GM18505 (cell line): ENCODE data around the gene FAAP20.

Experiments used
- ATAC-seq: cut with Tn5 transposase; IDR thresholded peaks from one replicate; pipeline ENCODE4 v1.9.1; 2021; ENCODE audit not compliant: unreplicated experiment
- POLR2A ChIP-seq: IDR thresholded peaks from 4 replicates; pipeline ENCODE4 v1.6.1; 2011; ENCODE audit warnings: borderline replicate concordance; ENCODE audit not compliant: insufficient read depth, insufficient read length; ENCODE audit errors: extremely low read depth

Gene FAAP20

DNA sequence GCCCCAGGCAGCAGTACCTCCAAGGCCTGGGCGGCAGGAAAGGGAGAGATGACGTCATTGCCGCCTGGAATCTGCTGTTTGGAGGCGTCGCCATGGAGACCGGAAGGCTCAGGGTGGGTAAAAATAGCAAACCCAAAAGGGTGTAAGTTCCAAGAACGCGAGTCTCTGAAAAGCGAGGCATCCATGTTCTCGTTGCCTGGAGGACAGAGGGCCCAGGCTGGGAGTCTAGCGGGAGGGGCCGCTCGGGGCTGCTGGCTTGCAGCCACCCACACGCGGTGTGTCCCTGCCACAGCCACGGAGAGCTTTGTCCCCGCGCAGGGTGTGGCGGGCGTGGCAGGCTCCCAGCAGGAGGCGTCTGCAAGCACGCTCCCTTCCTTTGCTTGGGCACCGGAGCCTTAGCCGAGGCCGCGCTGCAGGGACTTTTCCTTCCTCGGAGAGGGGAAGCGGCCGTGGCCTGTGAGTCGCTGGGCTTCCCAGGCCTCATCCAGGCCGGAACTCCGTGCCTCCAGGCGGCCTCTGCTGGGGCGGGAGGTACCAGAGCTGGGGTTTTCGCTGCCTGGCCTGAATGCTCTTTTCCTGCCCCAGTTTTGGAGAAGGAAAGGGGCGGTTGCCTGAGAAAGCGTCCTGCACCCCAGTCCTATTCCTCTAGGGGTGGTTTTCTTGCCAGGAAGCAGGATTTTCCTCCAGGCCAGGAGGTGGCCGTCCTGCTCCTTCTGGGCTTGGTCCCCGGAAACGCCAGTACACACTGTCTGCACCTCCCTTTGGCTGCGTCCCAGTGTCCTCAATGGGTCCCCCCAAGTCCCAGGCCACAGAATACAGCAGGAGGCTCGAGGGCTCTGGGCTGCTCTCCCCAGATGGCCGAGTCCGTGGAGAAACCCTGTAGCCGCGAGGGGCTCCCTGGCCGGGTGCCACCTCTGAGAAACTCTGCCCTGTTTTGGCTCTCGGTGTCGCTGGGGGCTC lies 18.2 kb upstream of the FAAP20 start:
- TF ChIP-seq POLR2A: no peak
- ATAC-seq: no peak

DNA sequence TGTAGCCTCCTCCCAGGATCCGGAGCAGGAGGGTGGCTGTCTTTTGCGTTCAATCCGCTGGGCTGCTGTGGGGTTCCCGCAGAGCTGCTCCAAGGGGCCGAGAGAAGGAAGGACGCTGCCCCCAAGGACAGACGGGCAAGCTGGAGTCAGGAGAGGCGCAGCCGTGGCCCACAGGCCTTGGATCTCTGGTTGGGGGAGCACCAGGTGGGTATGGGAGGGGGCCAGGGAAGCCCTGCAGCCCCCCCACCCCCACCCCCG lies 17.6 kb upstream of the FAAP20 start:
- no peak for ATAC-seq
- no peak for TF ChIP-seq POLR2A

GRCh38 chr1:2210786-2211185 lies 16.2 kb upstream of the FAAP20 start:
- no peak for TF ChIP-seq POLR2A
- ATAC-seq: no peak

DNA sequence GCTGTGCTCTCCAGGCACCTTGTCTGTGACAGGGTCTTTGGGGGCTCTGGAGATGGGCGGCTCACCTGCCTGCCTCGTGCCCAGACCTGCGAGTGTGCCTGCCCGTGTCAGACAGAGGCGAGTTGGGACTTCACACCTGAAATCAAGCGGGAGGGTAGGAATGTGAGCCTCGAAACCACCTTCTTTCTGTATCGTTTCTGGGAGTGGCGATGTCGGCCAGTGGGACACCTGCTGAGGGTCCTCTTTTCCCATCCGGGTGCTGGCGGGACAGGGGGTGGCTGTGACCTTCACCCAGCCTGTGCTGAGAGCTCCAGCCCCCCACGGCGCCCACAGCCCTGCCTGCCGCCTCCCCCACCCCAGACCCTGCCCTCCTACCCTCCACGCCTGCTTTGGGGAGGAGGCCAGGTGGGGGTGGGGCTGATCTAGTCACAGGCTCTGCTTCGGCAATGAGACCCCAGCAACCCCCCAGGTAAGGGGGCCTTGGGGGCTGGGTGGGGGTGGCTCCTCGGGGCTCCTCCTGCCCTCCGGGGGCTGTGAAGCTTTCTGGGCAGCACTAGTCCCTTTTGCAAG lies 15.6 kb upstream of the FAAP20 start:
- no peak for ATAC-seq
- TF ChIP-seq POLR2A: no peak

DNA sequence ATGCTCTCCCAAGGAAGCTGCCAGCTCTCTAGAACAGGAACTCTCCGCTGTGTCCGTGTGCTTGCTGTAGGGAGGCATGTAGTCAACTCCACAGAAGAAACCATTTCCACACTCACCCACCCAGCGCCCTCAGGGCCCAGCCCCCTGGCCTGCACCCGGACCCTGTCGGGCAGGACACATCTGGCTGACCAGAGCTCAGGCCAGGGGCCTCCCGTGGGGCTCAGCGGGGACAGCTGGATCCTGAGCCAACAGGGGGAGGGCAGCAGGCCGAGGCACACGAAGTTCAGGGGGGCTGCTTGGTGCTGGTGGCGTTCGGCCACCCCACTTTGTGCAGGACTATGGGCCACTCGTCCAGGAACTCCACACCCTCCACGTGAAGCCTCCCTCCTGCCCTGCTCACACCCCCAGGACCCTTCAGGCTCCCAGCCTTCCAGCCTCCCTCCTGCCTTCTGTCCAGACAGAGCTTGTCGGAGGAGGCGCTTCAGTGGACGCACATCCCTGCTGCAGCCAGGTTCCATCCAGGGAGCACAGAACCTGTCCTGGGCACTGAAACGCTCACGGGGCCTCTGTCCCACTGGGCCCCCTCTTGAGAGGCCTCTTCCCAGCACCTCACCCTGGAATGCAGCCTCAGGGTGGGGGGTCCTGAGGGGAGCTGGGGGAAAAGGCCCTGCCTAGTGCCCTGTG lies 15.0 kb upstream of the FAAP20 start:
- ATAC-seq: no peak
- TF ChIP-seq POLR2A: no peak

GRCh38 chr1:2208309-2209239 lies 14.0 kb upstream of the FAAP20 start:
- TF ChIP-seq POLR2A: no peak
- no peak for ATAC-seq

DNA sequence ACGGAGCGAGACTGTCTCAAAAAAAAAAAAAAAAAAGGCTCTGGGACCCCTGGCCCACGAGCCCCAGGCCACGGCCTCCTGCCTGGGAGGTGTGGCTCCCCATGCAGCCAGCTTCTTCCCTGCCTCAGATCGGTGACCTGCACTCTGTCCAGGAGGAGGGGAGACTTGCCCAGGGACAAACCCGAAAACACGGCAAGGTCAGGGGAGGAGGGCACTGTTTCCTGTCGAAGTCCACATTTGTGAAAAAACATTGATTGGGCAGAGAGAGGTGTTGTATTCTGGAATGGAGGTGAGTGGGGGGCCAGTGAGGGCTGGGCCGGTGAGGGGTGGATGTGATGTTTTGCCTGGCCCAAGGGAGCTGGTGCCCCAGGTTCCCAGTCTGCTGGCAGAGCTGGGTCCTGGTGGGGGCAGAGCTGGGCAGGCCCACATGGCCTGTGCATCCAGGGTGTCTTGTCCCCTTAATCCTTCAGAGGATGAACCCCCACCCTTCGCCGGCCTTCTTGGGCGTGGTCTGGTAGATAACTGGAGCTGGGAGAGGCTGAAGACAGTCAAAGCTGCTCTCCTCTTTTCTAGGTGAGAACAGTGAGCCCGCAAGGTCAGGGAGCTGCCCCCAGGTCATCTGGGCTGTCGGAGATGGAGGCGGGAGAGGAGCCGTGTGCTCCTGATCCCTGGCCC lies 12.4 kb upstream of the FAAP20 start:
- TF ChIP-seq POLR2A: no peak
- no peak for ATAC-seq

GRCh38 chr1:2205191-2205952 lies 10.8 kb upstream of the FAAP20 start:
- TF ChIP-seq POLR2A: peak; percentile 35
- ATAC-seq: peak; percentile 71

DNA sequence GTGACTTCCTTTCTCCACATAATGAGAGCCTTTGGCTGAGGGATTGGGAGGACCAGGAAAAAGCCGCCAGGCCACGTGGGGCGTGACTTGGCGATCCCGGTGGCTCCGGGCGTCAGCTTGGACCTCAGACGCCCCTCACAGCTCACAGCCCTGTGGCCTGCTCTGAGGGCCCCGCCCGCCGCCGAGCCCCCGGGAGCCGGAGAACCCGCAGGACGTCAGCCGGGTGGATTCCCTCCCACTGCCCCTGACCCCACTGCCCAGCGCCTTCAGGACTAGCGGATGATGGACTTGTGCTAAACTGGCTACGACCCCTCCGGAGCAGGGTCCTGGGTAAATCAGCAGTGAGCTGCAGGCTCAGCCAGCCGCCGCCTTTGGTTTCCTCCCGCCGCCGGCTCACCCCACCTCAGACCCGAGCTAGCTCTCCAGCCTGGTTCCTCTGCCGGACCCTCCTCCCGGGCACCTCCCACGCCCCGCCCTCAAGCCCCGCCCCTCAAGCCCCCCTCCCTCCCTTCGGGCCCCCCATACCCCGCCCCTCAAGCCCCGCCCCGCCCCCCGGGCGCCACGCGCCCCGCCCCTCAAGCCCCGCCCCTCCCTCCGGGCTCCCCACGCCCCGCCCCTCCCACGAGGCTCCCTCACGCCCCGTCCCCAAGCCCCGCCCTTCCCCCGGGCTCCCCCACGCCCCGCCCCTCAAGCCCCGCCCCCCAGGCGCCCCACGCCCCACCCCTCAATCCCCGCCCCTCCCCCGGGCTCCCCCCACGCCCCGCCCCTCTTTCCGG lies 10.0 kb upstream of the FAAP20 start:
- TF ChIP-seq POLR2A: no peak
- no peak for ATAC-seq

- no peak for ATAC-seq
- no peak for TF ChIP-seq POLR2A
Observed at GRCh38 chr1:2203671-2204414, 9.3 kb upstream of the FAAP20 start.
